GDM1 (cell line): Measurements from ENCODE around the gene CFHR1.

ENCODE experiments used
- DNase-seq: peaks from one replicate; lab custom pipeline; 2025; lab: John Stamatoyannopoulos, UW

CFHR1 gene

DNA sequence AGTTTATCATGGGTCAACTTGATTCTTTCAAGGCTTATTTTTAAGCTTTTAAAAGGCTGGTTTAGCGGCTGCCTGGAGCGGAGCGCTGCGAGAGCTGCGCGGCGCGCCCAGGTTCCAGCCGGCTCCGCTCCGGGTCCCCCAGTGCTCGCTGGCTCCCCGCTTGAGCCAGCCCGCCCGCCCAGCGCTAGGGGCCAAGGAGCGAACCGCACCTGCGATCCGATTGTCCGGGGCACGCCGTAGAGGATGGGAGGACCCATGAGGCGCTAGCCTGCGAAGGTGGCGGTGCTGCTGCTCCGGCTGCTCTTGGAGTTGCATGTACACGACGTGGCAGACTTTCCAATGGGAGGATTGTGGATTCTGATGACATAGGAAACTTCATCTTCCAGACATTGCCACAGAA, 58.4 kb downstream of the CFHR1 start:
- no peak for DNase-seq
